Natural killer cell (primary cell): ENCODE data around the gene SGSM1. TPM values are rescaled to one million over a fixed set of nuclear protein-coding genes. Genes with fewer than 3 reads are reported as not detected.

Experiments
- ATAC-seq, 3 donors: fragments of 150-1000 bp in 2 of 3; fragments of 200-7000 bp in 1 of 3; cut with Tn5 transposase; 1 replicate in 1 of 3; 2 replicates in 2 of 3; pipeline ENCODE4 v1.10.0; 2021; ENCODE audit warnings: mild to moderate bottlenecking in 2 of 3, moderate library complexity in 2 of 3
- DNase-seq, 2 donors: peaks; one replicate each; pipeline versions ENCODE4 v3.0.0 to v3.0.0-alpha.2; 2013 to 2021; ENCODE audit warnings: mixed read lengths in 1 of 2
- H3K27ac ChIP-seq: one replicate; pipeline ENCODE4 v1.5.1; 2013; ENCODE audit warnings: mild to moderate bottlenecking, low read length
- H3K27me3 ChIP-seq: one replicate; pipeline ENCODE4 v1.6.1; 2013; ENCODE audit warnings: low read length; ENCODE audit not compliant: control insufficient read depth, insufficient read depth
- H3K36me3 ChIP-seq: one replicate; pipeline ENCODE4 v1.6.1; 2013; ENCODE audit warnings: low read length; ENCODE audit not compliant: control insufficient read depth, insufficient read depth
- H3K4me1 ChIP-seq: one replicate; pipeline ENCODE4 v1.6.1; 2013; ENCODE audit warnings: low read length; ENCODE audit not compliant: control insufficient read depth, insufficient read depth
- H3K4me3 ChIP-seq: one replicate; pipeline ENCODE4 v1.5.1; 2013; ENCODE audit warnings: low read length
- H3K9me3 ChIP-seq: one replicate; pipeline ENCODE4 v1.6.1; 2013; ENCODE audit warnings: low read length; ENCODE audit not compliant: control insufficient read depth, insufficient read depth
- H3K27ac Mint-ChIP-seq, 2 donors: one replicate each; pipeline ENCODE4 v1.8.0; 2022; ENCODE audit warnings: mild to moderate bottlenecking in 2 of 2, mixed read lengths in 2 of 2, moderate library complexity in 1 of 2
- H3K27me3 Mint-ChIP-seq, 2 donors: one replicate each; pipeline ENCODE4 v1.8.0; 2022; ENCODE audit warnings: low read depth in 2 of 2, mixed read lengths in 2 of 2
- H3K36me3 Mint-ChIP-seq: one replicate; pipeline ENCODE4 v1.8.0; 2022; ENCODE audit warnings: mixed read lengths
- H3K4me1 Mint-ChIP-seq, 2 donors: one replicate each; pipeline ENCODE4 v1.8.0; 2022; ENCODE audit warnings: mixed read lengths in 2 of 2
- H3K4me3 Mint-ChIP-seq: one replicate; pipeline ENCODE4 v1.8.0; 2022; ENCODE audit warnings: mild to moderate bottlenecking, moderate library complexity, mixed read lengths
- H3K9me3 Mint-ChIP-seq, 2 donors: one replicate each; pipeline ENCODE4 v1.8.0; 2022; ENCODE audit warnings: mixed read lengths in 2 of 2
- WGBS: methylation state at CpG from one replicate; pipeline ENCODE4 v1.1.7; 2013; ENCODE audit warnings: missing lambda C conversion rate; ENCODE audit not compliant: insufficient coverage; 5-methylcytosine and 5-hydroxymethylcytosine counted together
- intact Hi-C: fragments of 100-400 bp; cut with micrococcal nuclease; formaldehyde crosslinking; loops from one replicate; pipeline ENCODE4 v1.14.2; 2022
- total RNA-seq, 4 donors: library from RNA; stranded (reverse); fragments of 120-200 nt in 1 of 4; gene quantifications; one replicate each; pipeline versions ENCODE4 v1.2.3 to v1.2.4, GENCODE V29; 2013 to 2022
- TF ChIP-seq, protein P1 (sequence below): fragments of 200-600 bp; IDR thresholded peaks from one replicate; pipeline ENCODE4 v1.8.0; 2022; ENCODE audit warnings: antibody characterized with exemption

SGSM1 gene
- total RNA-seq, 3 donors from 2014 or later (not counting 1 experiment from before 2014, with no cell fraction given) = 13.9 to 15.4 (median 13.9) TPM

DNA sequence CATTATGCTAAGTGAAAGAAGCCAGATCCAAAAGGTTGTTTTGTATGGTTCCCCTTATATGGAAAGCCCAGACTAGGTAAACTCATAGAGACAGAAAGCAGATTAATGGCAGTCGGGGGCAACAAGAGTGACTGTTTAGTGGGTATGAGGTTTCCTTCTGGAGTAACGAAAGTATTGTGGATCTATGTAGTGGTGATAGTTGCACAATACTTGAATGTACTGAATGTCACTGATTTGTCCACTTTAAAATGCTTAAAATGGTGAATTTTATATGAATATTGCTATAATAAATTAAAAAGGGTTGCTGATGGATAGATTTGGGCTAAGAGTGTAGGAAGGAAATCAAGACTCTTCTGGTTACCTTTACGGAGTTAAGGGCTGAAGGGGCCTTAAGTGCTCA is 10.0 kb upstream of the SGSM1 start:
- H3K4me1 Mint-ChIP-seq = no peaks in the 10 kb centered on the region
- TF ChIP-seq, protein P1, sequence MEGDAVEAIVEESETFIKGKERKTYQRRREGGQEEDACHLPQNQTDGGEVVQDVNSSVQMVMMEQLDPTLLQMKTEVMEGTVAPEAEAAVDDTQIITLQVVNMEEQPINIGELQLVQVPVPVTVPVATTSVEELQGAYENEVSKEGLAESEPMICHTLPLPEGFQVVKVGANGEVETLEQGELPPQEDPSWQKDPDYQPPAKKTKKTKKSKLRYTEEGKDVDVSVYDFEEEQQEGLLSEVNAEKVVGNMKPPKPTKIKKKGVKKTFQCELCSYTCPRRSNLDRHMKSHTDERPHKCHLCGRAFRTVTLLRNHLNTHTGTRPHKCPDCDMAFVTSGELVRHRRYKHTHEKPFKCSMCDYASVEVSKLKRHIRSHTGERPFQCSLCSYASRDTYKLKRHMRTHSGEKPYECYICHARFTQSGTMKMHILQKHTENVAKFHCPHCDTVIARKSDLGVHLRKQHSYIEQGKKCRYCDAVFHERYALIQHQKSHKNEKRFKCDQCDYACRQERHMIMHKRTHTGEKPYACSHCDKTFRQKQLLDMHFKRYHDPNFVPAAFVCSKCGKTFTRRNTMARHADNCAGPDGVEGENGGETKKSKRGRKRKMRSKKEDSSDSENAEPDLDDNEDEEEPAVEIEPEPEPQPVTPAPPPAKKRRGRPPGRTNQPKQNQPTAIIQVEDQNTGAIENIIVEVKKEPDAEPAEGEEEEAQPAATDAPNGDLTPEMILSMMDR = no peak
- no peak overlapping the region for H3K4me3 Mint-ChIP-seq
- H3K36me3 Mint-ChIP-seq = no peaks in the 10 kb centered on the region
- no peak for ATAC-seq
- intact Hi-C loops = no loop called here
- H3K9me3 Mint-ChIP-seq = no peaks in the 10 kb centered on the region
- H3K4me3 ChIP-seq = no peak overlapping the region
- 62% methylated on average over 3 of the region's 3 CpGs for WGBS
- no peaks in the 10 kb centered on the region for H3K27me3 ChIP-seq
- no peaks in the 10 kb centered on the region for H3K4me1 ChIP-seq
- H3K27me3 Mint-ChIP-seq = peaks cover 0 to 7% of the 10 kb centered on the region in 2 donors
- no peak overlapping the region for H3K27ac ChIP-seq
- H3K36me3 ChIP-seq = no peaks in the 10 kb centered on the region
- no peak overlapping the region for H3K27ac Mint-ChIP-seq
- no peak for DNase-seq
- no peaks in the 10 kb centered on the region for H3K9me3 ChIP-seq

DNA sequence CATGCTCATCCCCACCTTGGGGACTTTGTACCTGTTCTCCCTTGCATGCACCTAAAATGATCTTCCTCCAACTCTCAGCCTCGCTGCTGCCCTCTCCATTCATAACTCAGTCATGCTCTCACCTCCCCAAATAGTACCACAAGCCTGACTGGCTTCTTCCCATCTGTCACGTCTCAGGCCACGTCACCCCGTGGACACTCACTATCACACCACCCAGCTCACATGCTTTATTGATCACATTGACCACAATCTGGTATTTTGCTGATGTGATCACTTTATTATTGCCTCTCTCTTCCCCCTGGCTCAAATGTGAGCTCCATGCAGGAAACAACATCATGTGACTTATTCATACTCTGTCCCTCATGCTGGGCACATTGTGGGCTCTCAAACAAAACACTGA is 9.2 kb upstream of the SGSM1 start:
- WGBS = 63% methylated on average over 4 of the region's 4 CpGs
- TF ChIP-seq, protein P1 = no peak
- intact Hi-C loops = no loop called here

DNA sequence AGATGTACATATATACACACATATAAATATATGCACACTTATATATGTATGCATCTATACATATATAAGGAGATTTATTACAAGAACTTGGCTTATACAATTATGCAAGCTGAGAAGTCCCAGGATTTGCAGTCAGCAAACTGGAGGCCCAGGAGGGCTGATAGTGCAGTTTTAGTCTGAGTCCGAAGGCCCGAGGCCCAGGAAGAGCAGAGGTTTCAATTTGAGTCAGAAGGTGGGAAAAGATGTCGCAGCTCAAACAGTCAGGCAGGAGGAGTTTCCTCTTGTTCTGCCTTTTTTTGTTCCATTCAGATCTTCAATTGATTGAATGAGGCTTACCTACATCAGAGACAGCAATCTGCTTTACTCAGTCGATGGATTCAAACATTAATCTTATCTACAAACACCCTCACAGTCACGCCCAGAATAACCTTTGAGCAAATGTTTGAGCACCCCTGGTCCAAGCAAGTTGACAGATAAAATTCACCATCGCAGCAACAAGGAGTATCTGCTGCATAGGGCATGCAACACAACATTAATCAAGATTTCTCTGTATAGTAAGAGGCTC is 4.0 kb upstream of the SGSM1 start:
- intact Hi-C loops = no loop called here
- H3K27ac ChIP-seq = no peak overlapping the region
- Mint-ChIP-seq H3K27ac (no peak overlapping the region), H3K27me3 (peaks cover 0 to 3% of the 10 kb centered on the region in 2 donors), H3K36me3 (no peaks in the 10 kb centered on the region), H3K9me3 (no peaks in the 10 kb centered on the region), H3K4me1 (peaks cover under 1 to 7% of the 10 kb centered on the region in 2 donors), H3K4me3 (no peak overlapping the region)
- 70% methylated on average over 6 of the region's 6 CpGs for WGBS
- TF ChIP-seq, protein P1 = no peak
- no peaks in the 10 kb centered on the region for H3K9me3 ChIP-seq
- H3K4me1 ChIP-seq = peaks cover 14% of the 10 kb centered on the region
- H3K27me3 ChIP-seq = no peaks in the 10 kb centered on the region
- DNase-seq (no peak), ATAC-seq (no peak)
- H3K4me3 ChIP-seq = no peak overlapping the region
- no peaks in the 10 kb centered on the region for H3K36me3 ChIP-seq

More for the DNA sequence above, 9.2 kb upstream of the SGSM1 start:
- Histone ChIP-seq H3K4me3 (no peak overlapping the region), H3K27ac (no peak overlapping the region), H3K27me3 (no peaks in the 10 kb centered on the region), H3K9me3 (no peaks in the 10 kb centered on the region), H3K36me3 (no peaks in the 10 kb centered on the region), H3K4me1 (no peaks in the 10 kb centered on the region)
- DNase-seq (no peak), ATAC-seq (no peak)
- Mint-ChIP-seq H3K4me1 (no peaks in the 10 kb centered on the region), H3K36me3 (no peaks in the 10 kb centered on the region), H3K4me3 (no peak overlapping the region), H3K27me3 (peaks cover 0 to 3% of the 10 kb centered on the region in 2 donors), H3K27ac (no peak overlapping the region), H3K9me3 (no peaks in the 10 kb centered on the region)

DNA sequence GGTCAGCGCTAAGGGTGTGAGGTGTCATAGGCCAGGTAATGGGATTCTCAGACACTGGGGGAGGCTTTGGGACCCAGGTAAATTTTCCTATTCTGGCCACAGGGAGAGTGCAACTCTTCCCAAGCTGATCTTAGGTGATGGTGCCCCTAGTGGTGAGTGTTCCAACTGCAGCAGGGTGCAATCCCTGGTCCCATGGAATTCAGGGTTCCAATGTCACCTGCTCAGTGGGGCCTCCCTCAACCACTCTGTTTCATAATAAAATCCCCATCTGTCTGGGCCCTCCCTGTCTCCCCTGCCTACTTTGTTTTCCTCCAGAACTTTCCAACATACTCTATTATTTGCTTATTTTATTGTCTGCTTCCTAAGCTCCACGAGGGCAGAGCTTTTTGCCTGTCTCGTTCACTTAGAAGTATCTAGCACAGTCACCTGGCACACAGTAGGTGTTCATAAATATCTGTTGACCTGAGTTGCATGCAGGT is 2.9 kb upstream of the SGSM1 start:
- WGBS = 63% methylated on average over 3 of the region's 3 CpGs
- Histone ChIP-seq H3K4me1 (peaks cover 16% of the 10 kb centered on the region), H3K9me3 (no peaks in the 10 kb centered on the region), H3K27me3 (no peaks in the 10 kb centered on the region), H3K36me3 (no peaks in the 10 kb centered on the region), H3K27ac (no peak overlapping the region), H3K4me3 (no peak overlapping the region)
- intact Hi-C loops = no loop called here
- no peaks in the 10 kb centered on the region for H3K9me3 Mint-ChIP-seq
- no peak overlapping the region for H3K27ac Mint-ChIP-seq
- ATAC-seq (peak in 1 of 3 donors; percentile 30), DNase-seq (peak; percentile 49 to 78)
- peaks cover 6 to 17% of the 10 kb centered on the region in 2 donors for H3K4me1 Mint-ChIP-seq
- TF ChIP-seq, protein P1 = peak; percentile 96
- H3K4me3 Mint-ChIP-seq = no peak overlapping the region
- H3K36me3 Mint-ChIP-seq = no peaks in the 10 kb centered on the region
- H3K27me3 Mint-ChIP-seq = no peaks in the 10 kb centered on the region
